HG03457 (cell line): ENCODE measurements around the gene ASXL1.
A peak's percentile ranks its signal among the peaks of the same experiment; 100 is the strongest.
"Not testable (repeated sequence)": the region's sequence is repeated elsewhere in the genome, so short reads cannot be mapped to it uniquely, and the experiment has no call there.

Experiments used
- ATAC-seq: cut with Tn5 transposase; IDR thresholded peaks from one replicate; pipeline ENCODE4 v1.9.1; 2021; ENCODE audit warnings: moderate number of reproducible peaks; ENCODE audit not compliant: unreplicated experiment

Gene ASXL1

GRCh38 chr20:32357869-32358631 lies at the start of gene ASXL1:
ASXL1 (plus strand) TSS chr20:32358331; CDS start chr20:32358776, 445 bp downstream.
- peak; percentile 54 for ATAC-seq

GRCh38 chr20:32312718-32313424 lies 45.3 kb upstream of the ASXL1 start:
- no peak for ATAC-seq

GRCh38 chr20:32314768-32315167 lies 43.4 kb upstream of the ASXL1 start:
- ATAC-seq = no peak

GRCh38 chr20:32315399-32315798 lies 42.7 kb upstream of the ASXL1 start:
- ATAC-seq = no peak

- ATAC-seq = no peak
Measured at GRCh38 chr20:32315891-32316290, 42.2 kb upstream of the ASXL1 start.

GRCh38 chr20:32316667-32317066 lies 41.5 kb upstream of the ASXL1 start:
- no peak for ATAC-seq

- ATAC-seq = no peak
Measured at GRCh38 chr20:32319100-32319499, 39.0 kb upstream of the ASXL1 start.

- no peak for ATAC-seq
Measured at GRCh38 chr20:32320305-32320704, 37.8 kb upstream of the ASXL1 start.

- ATAC-seq = no peak
Measured at GRCh38 chr20:32321390-32321789, 36.7 kb upstream of the ASXL1 start.

GRCh38 chr20:32322260-32322659 lies 35.9 kb upstream of the ASXL1 start:
- ATAC-seq = not testable (repeated sequence)

GRCh38 chr20:32323761-32324160 lies 34.4 kb upstream of the ASXL1 start:
- ATAC-seq = not testable (repeated sequence)

GRCh38 chr20:32325706-32326503 lies 32.2 kb upstream of the ASXL1 start:
- no peak for ATAC-seq

- no peak for ATAC-seq
Measured at GRCh38 chr20:32326504-32326845, 31.7 kb upstream of the ASXL1 start.

- no peak for ATAC-seq
Measured at GRCh38 chr20:32327087-32327681, 30.9 kb upstream of the ASXL1 start.

GRCh38 chr20:32329817-32330554 lies 28.1 kb upstream of the ASXL1 start:
- ATAC-seq = no peak

- ATAC-seq = no peak
Measured at GRCh38 chr20:32330555-32330897, 27.6 kb upstream of the ASXL1 start.

GRCh38 chr20:32332614-32333013 lies 25.5 kb upstream of the ASXL1 start:
- no peak for ATAC-seq

- no peak for ATAC-seq
Measured at GRCh38 chr20:32333181-32333987, 24.7 kb upstream of the ASXL1 start.

GRCh38 chr20:32333988-32334885 lies 23.9 kb upstream of the ASXL1 start:
- no peak for ATAC-seq
